ENCODE data around the gene IFNK.

GRCh38 chr9:27497883-27498417, 26.1 kb upstream of the IFNK start:
- TF ChIP-seq TFCP2L1 (CRISPR knock-in tag; IDR thresholded peaks at IDR 0.05), result no peak
- TF ChIP-seq POLR2A (IDR thresholded peaks at IDR 0.05; ENCODE audit: low read length), result no peak
- no peak for TF ChIP-seq FOSL2 (IDR thresholded peaks at IDR 0.05)
- TF ChIP-seq FOSL2 (CRISPR knock-in tag; IDR thresholded peaks at IDR 0.05), result no peak
- no peak for TF ChIP-seq CBX8 (IDR thresholded peaks at IDR 0.05)
- TF ChIP-seq RAD21 (conservative IDR thresholded peaks at IDR 0.05 in 1 of 2, IDR thresholded peaks at IDR 0.05 in 1 of 2), result no peak
- no peak for TF ChIP-seq SMC3 (IDR thresholded peaks at IDR 0.05)
- TF ChIP-seq CHD2 (IDR thresholded peaks at IDR 0.05; ENCODE audit: low read length, partially characterized antibody), result no peak
- no peak for TF ChIP-seq CTCF (IDR thresholded peaks at IDR 0.05)
- TF ChIP-seq, protein P1, sequence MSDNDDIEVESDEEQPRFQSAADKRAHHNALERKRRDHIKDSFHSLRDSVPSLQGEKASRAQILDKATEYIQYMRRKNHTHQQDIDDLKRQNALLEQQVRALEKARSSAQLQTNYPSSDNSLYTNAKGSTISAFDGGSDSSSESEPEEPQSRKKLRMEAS (IDR thresholded peaks at IDR 0.05), result no peak
- TF ChIP-seq ZFP36 (IDR thresholded peaks at IDR 0.05; ENCODE audit: borderline replicate concordance, partially characterized antibody), result no peak
